Pancreas (tissue), 10 donors: Measurements from ENCODE around the gene LTBP1. TPM values are rescaled to one million over a fixed set of nuclear protein-coding genes. Genes with fewer than 3 reads are reported as not detected.

Source experiments
- ATAC-seq, 4 donors: fragments of 200-7000 bp; cut with Tn5 transposase; one replicate each; pipeline versions ENCODE4 v1.8.0 to v1.9.1; 2020; ENCODE audit warnings: mild to moderate bottlenecking in 4 of 4, moderate library complexity in 4 of 4
- DNase-seq, 6 donors: peaks; one replicate each; pipeline ENCODE4 v3.0.0-alpha.2; 2020
- FAIRE-seq: peaks from 2 replicates; lab custom pipeline; 2012; peaks lifted over from hg19 to GRCh38; lab: Jason Lieb, UNC
- H3K27ac ChIP-seq, 4 donors: fragments of 200-600 bp; sonication (generic); 1 replicate in 3 of 4; 2 replicates in 1 of 4; pipeline versions ENCODE4 v1.5.0 to v1.8.0; 2020
- H3K27me3 ChIP-seq, 4 donors: fragments of 200-600 bp; one replicate each; pipeline ENCODE4 v1.8.0; 2021
- H3K36me3 ChIP-seq, 3 donors: fragments of 200-600 bp; sonication (generic) in 1 of 3; one replicate each; pipeline versions ENCODE4 v1.5.0 to v1.8.0; 2020 to 2021
- H3K4me1 ChIP-seq, 3 donors: fragments of 200-600 bp; one replicate each; pipeline ENCODE4 v1.8.0; 2021
- H3K4me3 ChIP-seq, 4 donors: fragments of 200-600 bp; sonication (generic) in 2 of 4; one replicate each; pipeline versions ENCODE4 v1.5.0 to v1.8.0; 2020 to 2021
- H3K9me3 ChIP-seq, 4 donors: fragments of 200-600 bp; one replicate each; pipeline ENCODE4 v1.8.0; 2021
- CTCF ChIP-seq, 4 donors: fragments of 200-600 bp; sonication (generic) in 3 of 4; IDR thresholded peaks; one replicate each; pipeline versions ENCODE4 v1.5.0 to v1.8.0; 2021; ENCODE audit warnings: antibody characterized with exemption in 4 of 4
- WGBS, 2 donors: extraction: QIAGEN DNeasy Blood & Tissue Kit; methylation state at CpG; one replicate each; pipeline ENCODE4 v1.1.7; 2013; 5-methylcytosine and 5-hydroxymethylcytosine counted together
- intact Hi-C, 3 donors: fragments of 100-400 bp; cut with DNase I; formaldehyde crosslinking; loops; one replicate each; pipeline versions ENCODE4 v1.11.1 to v1.14.2; 2022
- polyA plus RNA-seq, 2 donors: library from polyadenylated mRNA; stranded (reverse); fragments of 200-250 nt; gene quantifications; one replicate each; pipeline ENCODE4 v1.2.3, GENCODE V29; 2013
- total RNA-seq, 6 donors: library from RNA; stranded (reverse); fragmentation: NEBNext Ultra II Directional in 4 of 6; extraction: Animal tissue kit (Norgen Biotek cat#: 25700) in 4 of 6; gene quantifications; one replicate each; pipeline versions ENCODE4 v1.2.1 to v1.2.4, GENCODE V29; 2021 to 2023
- donor health status: healthy with polysubstance abuse.
- donor health status: DM: no; HTN: no; CAD: no; lungs with moderate emphysema.
- donor health status: DM: no; HTN: no; CAD: no.
- donor health status: control.
- donor health status: control.
- donor health status: Bipolar disorder and iron deficiency.
- donor health status: DM: yes; HTN: yes; CAD: no.
- donor health status: DM: no; HTN: no; CAD: no.
- donor health status: DM: no; HTN: no; CAD: no.
- donor health status: DM: yes; HTN: yes; CAD: no.

The LTBP1 gene
- total and polyA plus RNA-seq, 8 donors: 0.83 to 21.2 (median 2.6) TPM

DNA sequence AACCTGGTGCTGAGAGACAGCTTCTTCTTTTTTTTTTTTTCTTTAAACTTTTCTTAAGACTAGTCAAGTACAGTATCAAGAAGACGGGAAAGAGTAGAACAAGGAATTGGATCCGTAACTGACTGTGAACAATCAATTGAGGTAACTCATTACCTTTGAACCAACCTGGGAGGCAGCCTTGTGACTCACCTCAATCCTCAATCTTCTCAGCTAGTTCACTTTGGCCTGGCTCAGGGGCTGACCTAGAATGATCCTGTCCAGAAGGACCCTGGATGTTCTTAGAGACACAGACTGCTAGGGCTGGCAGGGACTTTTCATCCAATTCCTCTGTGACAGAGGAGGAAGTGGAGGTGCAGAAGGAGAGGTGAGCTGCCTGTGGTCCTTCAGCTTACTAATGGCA lies 1.5 kb upstream of the LTBP1 start:
- FAIRE-seq (no peak), ATAC-seq (no peak), DNase-seq (no peak)
- no peak for TF ChIP-seq CTCF (IDR thresholded peaks at IDR 0.05)
- Histone ChIP-seq H3K27me3 (no peaks in the 10 kb centered on the region), H3K4me3 (no peak overlapping the region), H3K4me1 (no peaks in the 10 kb centered on the region), H3K27ac (no peak overlapping the region), H3K36me3 (no peaks in the 10 kb centered on the region), H3K9me3 (no peaks in the 10 kb centered on the region)
- intact Hi-C loops: no loop called here
- WGBS, 2 donors: 79 to 96% methylated on average over 2 of the region's 2 CpGs

DNA sequence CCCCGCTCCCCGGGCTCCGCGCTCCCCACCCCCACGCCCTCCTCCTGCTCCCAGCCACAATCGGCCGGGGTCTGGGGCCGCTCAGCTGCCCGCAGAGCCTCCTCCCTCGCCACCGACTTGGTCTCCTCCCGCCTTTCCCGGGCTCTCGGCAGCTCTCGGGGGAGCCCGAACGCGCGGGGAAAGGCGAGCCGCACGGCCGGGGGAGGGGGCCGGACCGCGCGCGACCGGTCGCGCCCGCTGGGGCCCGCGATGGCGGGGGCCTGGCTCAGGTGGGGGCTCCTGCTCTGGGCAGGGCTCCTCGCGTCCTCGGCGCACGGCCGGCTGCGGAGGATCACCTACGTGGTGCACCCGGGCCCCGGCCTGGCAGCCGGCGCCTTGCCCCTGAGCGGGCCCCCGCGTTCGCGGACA lies 327 bp downstream of the LTBP1 start:
- peak overlapping the region; percentile 47 to 84 (median 58) for H3K4me3 ChIP-seq
- no peak for TF ChIP-seq CTCF (IDR thresholded peaks at IDR 0.05)
- no peaks in the 10 kb centered on the region for H3K9me3 ChIP-seq
- ATAC-seq (peak in 3 of 4 donors; percentile 5 to 45 (median 26)), FAIRE-seq (no peak), DNase-seq (peak in 3 of 6 donors; percentile 23 to 77 (median 34))
- intact Hi-C loops: no loop called here
- no peaks in the 10 kb centered on the region for H3K27me3 ChIP-seq
- WGBS, 2 donors: 0 to 1% methylated on average over 19 to 52 of the region's 52 CpGs
- H3K36me3 ChIP-seq: no peaks in the 10 kb centered on the region
- H3K27ac ChIP-seq: peak overlapping the region in 1 of 4 donors; percentile 41
- H3K4me1 ChIP-seq: no peaks in the 10 kb centered on the region

DNA sequence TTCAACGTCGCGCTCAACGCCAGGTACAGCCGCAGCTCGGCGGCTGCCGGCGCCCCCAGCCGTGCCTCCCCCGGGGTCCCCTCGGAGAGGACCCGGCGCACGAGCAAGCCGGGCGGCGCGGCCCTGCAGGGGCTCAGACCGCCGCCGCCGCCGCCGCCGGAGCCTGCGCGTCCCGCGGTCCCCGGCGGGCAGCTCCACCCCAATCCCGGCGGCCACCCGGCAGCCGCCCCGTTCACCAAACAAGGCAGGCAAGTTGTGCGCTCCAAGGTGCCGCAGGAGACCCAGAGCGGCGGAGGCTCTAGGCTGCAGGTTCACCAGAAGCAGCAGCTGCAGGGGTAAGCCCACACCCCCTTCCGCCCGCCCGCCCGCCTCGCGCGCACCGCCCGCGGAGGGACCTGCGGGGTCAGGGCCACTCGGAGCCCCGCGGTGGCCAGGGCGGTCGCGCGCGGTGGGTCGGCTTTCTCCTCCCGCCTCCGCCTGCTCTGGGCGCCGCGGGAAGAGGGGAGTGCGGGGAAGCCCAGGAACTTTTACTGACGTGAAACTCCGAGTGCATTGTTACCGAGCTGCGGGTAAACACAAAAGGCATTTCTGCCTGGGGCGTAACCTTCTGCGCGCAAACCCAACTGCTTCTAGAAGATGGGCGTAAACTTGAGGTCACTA lies 861 bp downstream of the LTBP1 start:
- intact Hi-C loops: no loop called here
- peak; percentile 9 to 77 (median 29) for DNase-seq
- H3K27me3 ChIP-seq: no peaks in the 10 kb centered on the region
- no peak for FAIRE-seq
- no peaks in the 10 kb centered on the region for H3K36me3 ChIP-seq
- no peaks in the 10 kb centered on the region for H3K9me3 ChIP-seq
- peak; percentile 24 to 59 (median 36) for ATAC-seq
- 2% methylated on average over 42 to 75 of the region's 75 CpGs for WGBS, 2 donors
- peak overlapping the region; percentile 47 to 84 (median 58) for H3K4me3 ChIP-seq
- H3K4me1 ChIP-seq: no peaks in the 10 kb centered on the region
- peak overlapping the region in 1 of 4 donors; percentile 41 for H3K27ac ChIP-seq
- no peak for TF ChIP-seq CTCF (IDR thresholded peaks at IDR 0.05)

DNA sequence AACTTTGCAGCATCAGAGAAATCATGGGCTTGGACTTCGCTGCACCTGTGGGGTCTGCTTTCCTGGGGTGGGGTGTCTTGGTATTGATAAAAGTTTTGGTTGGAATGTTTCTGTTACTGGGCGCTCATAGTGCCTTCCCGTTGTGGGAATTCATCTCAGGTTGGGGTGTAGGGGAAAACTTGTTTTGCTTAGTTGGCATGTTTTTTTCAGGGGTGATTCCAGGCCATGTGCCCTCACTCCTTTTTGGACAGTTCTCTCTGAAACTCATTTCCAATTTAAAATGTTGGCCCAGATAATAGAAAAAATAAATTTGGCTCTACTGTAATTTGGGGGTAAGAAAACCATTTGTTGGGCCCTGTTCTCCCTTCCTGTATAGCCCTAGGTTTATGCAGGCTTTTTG lies 1.5 kb downstream of the LTBP1 start:
- DNase-seq: no peak
- ATAC-seq: no peak
- H3K4me1 ChIP-seq: no peaks in the 10 kb centered on the region
- H3K27ac ChIP-seq: no peak overlapping the region
- intact Hi-C loops: no loop called here
- no peak for TF ChIP-seq CTCF (IDR thresholded peaks at IDR 0.05)
- H3K9me3 ChIP-seq: no peaks in the 10 kb centered on the region
- FAIRE-seq: no peak
- 86 to 93% methylated on average over 3 of the region's 3 CpGs for WGBS, 2 donors
- no peaks in the 10 kb centered on the region for H3K27me3 ChIP-seq
- H3K36me3 ChIP-seq: no peaks in the 10 kb centered on the region
- H3K4me3 ChIP-seq: no peak overlapping the region

DNA sequence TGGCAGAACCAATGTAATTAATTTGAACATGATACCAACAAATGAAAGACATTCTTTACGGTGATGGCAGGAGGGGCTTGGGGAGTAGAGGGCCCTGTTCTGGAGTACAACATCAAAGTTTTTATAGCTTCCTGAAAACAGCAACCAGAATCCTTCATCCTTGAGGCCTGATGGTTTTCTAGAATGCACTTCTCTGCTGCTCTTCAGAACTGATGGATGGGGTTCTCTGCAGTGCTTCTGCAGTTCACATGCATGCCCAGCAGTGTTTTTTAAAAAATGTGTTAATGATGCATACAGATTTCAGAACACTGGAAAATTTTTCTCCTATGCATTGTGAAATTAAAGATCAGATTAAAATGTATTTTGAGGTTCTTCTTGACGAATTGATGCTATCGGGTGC lies 2.5 kb downstream of the LTBP1 start:
- DNase-seq (no peak), FAIRE-seq (no peak), ATAC-seq (no peak)
- 93 to 95% methylated on average over 3 of the region's 3 CpGs for WGBS, 2 donors
- intact Hi-C loops: no loop called here
- no peak for TF ChIP-seq CTCF (IDR thresholded peaks at IDR 0.05)
- Histone ChIP-seq H3K27ac (no peak overlapping the region), H3K27me3 (no peaks in the 10 kb centered on the region), H3K4me1 (no peaks in the 10 kb centered on the region), H3K9me3 (no peaks in the 10 kb centered on the region), H3K36me3 (no peaks in the 10 kb centered on the region), H3K4me3 (no peak overlapping the region)
